ENCODE data around the gene FRMD4B. TPM values are rescaled to one million over a fixed set of nuclear protein-coding genes. Genes with fewer than 3 reads are reported as not detected.

FRMD4B gene
- total and polyA plus RNA-seq, 2 experiments from 2014 or later = 6.4 to 12.8 TPM

DNA sequence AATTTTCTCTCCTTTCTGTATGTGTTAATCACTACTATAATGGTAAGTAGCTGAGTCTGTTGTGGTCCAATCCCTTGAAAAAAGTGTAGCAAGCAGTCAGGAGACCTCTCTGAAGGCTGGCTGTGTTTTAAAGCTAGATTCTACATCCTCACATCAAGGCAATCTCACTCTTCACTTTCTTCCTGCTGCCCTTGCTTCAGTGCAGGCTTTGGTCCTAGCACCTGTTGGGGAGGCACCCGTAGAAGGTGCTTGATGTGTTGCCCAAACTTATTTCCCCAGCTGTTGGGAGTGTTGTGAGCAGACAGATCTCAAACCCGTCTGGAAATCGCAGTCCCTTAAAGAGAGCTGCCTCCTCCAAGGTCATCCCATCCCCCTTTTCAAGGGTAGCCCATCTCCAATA, 8.6 kb downstream of the FRMD4B start (continued):
- TF ChIP-seq, protein P1, sequence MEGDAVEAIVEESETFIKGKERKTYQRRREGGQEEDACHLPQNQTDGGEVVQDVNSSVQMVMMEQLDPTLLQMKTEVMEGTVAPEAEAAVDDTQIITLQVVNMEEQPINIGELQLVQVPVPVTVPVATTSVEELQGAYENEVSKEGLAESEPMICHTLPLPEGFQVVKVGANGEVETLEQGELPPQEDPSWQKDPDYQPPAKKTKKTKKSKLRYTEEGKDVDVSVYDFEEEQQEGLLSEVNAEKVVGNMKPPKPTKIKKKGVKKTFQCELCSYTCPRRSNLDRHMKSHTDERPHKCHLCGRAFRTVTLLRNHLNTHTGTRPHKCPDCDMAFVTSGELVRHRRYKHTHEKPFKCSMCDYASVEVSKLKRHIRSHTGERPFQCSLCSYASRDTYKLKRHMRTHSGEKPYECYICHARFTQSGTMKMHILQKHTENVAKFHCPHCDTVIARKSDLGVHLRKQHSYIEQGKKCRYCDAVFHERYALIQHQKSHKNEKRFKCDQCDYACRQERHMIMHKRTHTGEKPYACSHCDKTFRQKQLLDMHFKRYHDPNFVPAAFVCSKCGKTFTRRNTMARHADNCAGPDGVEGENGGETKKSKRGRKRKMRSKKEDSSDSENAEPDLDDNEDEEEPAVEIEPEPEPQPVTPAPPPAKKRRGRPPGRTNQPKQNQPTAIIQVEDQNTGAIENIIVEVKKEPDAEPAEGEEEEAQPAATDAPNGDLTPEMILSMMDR (conservative IDR thresholded peaks at IDR 0.05; ENCODE audit: low read depth in 2 of 2) = no peak
- TF ChIP-seq, protein P2, sequence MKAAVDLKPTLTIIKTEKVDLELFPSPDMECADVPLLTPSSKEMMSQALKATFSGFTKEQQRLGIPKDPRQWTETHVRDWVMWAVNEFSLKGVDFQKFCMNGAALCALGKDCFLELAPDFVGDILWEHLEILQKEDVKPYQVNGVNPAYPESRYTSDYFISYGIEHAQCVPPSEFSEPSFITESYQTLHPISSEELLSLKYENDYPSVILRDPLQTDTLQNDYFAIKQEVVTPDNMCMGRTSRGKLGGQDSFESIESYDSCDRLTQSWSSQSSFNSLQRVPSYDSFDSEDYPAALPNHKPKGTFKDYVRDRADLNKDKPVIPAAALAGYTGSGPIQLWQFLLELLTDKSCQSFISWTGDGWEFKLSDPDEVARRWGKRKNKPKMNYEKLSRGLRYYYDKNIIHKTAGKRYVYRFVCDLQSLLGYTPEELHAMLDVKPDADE (IDR thresholded peaks at IDR 0.05) = no peak
- TF ChIP-seq POLR2AphosphoS5 (IDR thresholded peaks at IDR 0.05; ENCODE audit: low read depth) = no peak

DNA sequence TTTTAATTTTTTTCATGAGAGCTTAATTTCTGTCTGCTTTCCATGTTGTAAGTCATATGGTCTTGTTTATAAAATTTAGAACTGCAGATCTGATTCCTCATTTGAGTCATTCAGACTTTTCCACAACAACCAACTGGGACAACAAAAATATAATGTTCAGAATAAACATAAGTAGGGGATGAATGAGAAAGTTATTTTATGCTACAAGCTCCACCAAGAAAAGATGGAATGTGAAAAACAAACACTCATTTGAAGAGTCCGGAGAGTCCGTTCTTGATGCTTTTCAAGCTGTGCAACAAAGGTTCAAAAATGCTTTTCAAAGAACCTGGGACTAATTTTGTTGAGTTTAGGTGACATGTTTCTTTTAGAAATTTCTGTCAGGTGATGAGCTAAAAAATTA, 9.2 kb downstream of the FRMD4B start:
- Histone ChIP-seq H2AFZ (no peak overlapping the region), H4K20me1 (replicated peaks; ENCODE audit: insufficient read depth) (no peaks in the 10 kb centered on the region), H3K4me3 (no peak overlapping the region), H3K4me1 (ENCODE audit: insufficient read depth) (no peaks in the 10 kb centered on the region), H3F3A (replicated peaks; ENCODE audit: low read depth) (no peaks in the 10 kb centered on the region), H3K4me2 (no peak overlapping the region), H3K79me2 (replicated peaks; ENCODE audit: insufficient read depth) (no peaks in the 10 kb centered on the region), H3K27ac (ENCODE audit: low read depth) (no peak overlapping the region), H3K9me2 (ENCODE audit: insufficient read depth) (no peaks in the 10 kb centered on the region), H3K27me3 (ENCODE audit: insufficient read depth) (no peaks in the 10 kb centered on the region), H3K36me3 (ENCODE audit: insufficient read depth) (no peaks in the 10 kb centered on the region)
- TF ChIP-seq, protein P2 (IDR thresholded peaks at IDR 0.05) = no peak
- TF ChIP-seq, protein P3, sequence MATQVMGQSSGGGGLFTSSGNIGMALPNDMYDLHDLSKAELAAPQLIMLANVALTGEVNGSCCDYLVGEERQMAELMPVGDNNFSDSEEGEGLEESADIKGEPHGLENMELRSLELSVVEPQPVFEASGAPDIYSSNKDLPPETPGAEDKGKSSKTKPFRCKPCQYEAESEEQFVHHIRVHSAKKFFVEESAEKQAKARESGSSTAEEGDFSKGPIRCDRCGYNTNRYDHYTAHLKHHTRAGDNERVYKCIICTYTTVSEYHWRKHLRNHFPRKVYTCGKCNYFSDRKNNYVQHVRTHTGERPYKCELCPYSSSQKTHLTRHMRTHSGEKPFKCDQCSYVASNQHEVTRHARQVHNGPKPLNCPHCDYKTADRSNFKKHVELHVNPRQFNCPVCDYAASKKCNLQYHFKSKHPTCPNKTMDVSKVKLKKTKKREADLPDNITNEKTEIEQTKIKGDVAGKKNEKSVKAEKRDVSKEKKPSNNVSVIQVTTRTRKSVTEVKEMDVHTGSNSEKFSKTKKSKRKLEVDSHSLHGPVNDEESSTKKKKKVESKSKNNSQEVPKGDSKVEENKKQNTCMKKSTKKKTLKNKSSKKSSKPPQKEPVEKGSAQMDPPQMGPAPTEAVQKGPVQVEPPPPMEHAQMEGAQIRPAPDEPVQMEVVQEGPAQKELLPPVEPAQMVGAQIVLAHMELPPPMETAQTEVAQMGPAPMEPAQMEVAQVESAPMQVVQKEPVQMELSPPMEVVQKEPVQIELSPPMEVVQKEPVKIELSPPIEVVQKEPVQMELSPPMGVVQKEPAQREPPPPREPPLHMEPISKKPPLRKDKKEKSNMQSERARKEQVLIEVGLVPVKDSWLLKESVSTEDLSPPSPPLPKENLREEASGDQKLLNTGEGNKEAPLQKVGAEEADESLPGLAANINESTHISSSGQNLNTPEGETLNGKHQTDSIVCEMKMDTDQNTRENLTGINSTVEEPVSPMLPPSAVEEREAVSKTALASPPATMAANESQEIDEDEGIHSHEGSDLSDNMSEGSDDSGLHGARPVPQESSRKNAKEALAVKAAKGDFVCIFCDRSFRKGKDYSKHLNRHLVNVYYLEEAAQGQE (IDR thresholded peaks at IDR 0.05; ENCODE audit: unreplicated experiment) = no peak
- TF ChIP-seq, protein P1 (conservative IDR thresholded peaks at IDR 0.05; ENCODE audit: low read depth in 2 of 2) = no peak
- TF ChIP-seq ZNF114 (CRISPR knock-in tag; IDR thresholded peaks at IDR 0.05) = no peak
- TF ChIP-seq CREB1 (CRISPR knock-in tag; IDR thresholded peaks at IDR 0.05; ENCODE audit: low read depth) = no peak
- no peak for TF ChIP-seq NANOG (IDR thresholded peaks at IDR 0.05; ENCODE audit: borderline replicate concordance)
- TF ChIP-seq STAT1 (IDR thresholded peaks at IDR 0.05; ENCODE audit: unreplicated experiment) = no peak
- no peak for TF ChIP-seq POLR2AphosphoS5 (IDR thresholded peaks at IDR 0.05; ENCODE audit: low read depth)
- Mint-ChIP-seq H3K36me3 (ENCODE audit: low read depth) (no peaks in the 10 kb centered on the region; the same call in 2 of the 3 replicates), H3K27me3 (ENCODE audit: insufficient read depth, low read depth, poor library complexity) (no peaks in the 10 kb centered on the region), H3K9me3 (no peaks in the 10 kb centered on the region), H3K4me3 (no peak overlapping the region), H3K27ac (no peak overlapping the region), H3K4me1 (no peaks in the 10 kb centered on the region)
- DNase-seq (ENCODE audit: low spot score) = no peak
- ATAC-seq = no peak
